GM23338 (cell line): Measurements from ENCODE around the gene JMJD7. TPM values are rescaled to one million over a fixed set of nuclear protein-coding genes. Genes with fewer than 3 reads are reported as not detected.

ENCODE experiments used
- ATAC-seq: fragments of 200-7000 bp; cut with Tn5 transposase; 3 replicates; pipeline ENCODE4 v1.9.1; 2020
- DNase-seq: peaks from one replicate; pipeline ENCODE4 v3.0.0-alpha.2; 2015; ENCODE audit warnings: low spot score
- H2AFZ ChIP-seq: fragments of 200-600 bp; sonication (generic); 2 replicates; pipeline ENCODE4 v1.8.0; 2016; ENCODE audit warnings: antibody characterized with exemption, mild to moderate bottlenecking, moderate library complexity
- H3F3A ChIP-seq: fragments of 200-600 bp; sonication (generic); replicated peaks from 2 replicates; pipeline ENCODE4 v1.8.0; 2017; ENCODE audit warnings: antibody characterized with exemption, mixed run types, low read depth
- H3K27ac ChIP-seq: fragments of 200-600 bp; sonication (generic); 2 replicates; pipeline ENCODE4 v1.6.1; 2016; ENCODE audit warnings: low read depth
- H3K27me3 ChIP-seq: fragments of 200-600 bp; sonication (generic); 2 replicates; pipeline ENCODE4 v1.8.0; 2016; ENCODE audit warnings: mild to moderate bottlenecking, mixed run types, moderate library complexity; ENCODE audit not compliant: insufficient read depth
- H3K36me3 ChIP-seq: fragments of 200-600 bp; sonication (generic); 2 replicates; pipeline ENCODE4 v1.8.0; 2016; ENCODE audit warnings: mild to moderate bottlenecking; ENCODE audit not compliant: insufficient read depth
- H3K4me1 ChIP-seq: fragments of 200-600 bp; sonication (generic); 2 replicates; pipeline ENCODE4 v1.8.0; 2016; ENCODE audit warnings: mild to moderate bottlenecking, moderate library complexity; ENCODE audit not compliant: insufficient read depth
- H3K4me2 ChIP-seq: fragments of 200-600 bp; sonication (generic); 2 replicates; pipeline ENCODE4 v1.7.1; 2017; ENCODE audit warnings: mixed run types
- H3K4me3 ChIP-seq: fragments of 200-600 bp; sonication (generic); 2 replicates; pipeline ENCODE4 v1.6.1; 2016; ENCODE audit warnings: mixed run types
- H3K79me2 ChIP-seq: fragments of 200-600 bp; sonication (generic); replicated peaks from 2 replicates; pipeline ENCODE4 v1.8.0; 2017; ENCODE audit warnings: mild to moderate bottlenecking; ENCODE audit not compliant: insufficient read depth
- H3K9me2 ChIP-seq: fragments of 200-600 bp; sonication (generic); 2 replicates; pipeline ENCODE4 v1.8.0; 2017; ENCODE audit not compliant: insufficient read depth
- H4K20me1 ChIP-seq: fragments of 200-600 bp; sonication (generic); replicated peaks from 2 replicates; pipeline ENCODE4 v1.8.0; 2017; ENCODE audit warnings: mild to moderate bottlenecking; ENCODE audit not compliant: insufficient read depth
- H3K27ac Mint-ChIP-seq: 2 replicates; pipeline ENCODE4 v1.8.0; 2020; ENCODE audit warnings: inconsistent platforms, mild to moderate bottlenecking, moderate library complexity, mixed read lengths
- H3K27me3 Mint-ChIP-seq: 3 replicates; pipeline ENCODE4 v1.8.0; 2022; ENCODE audit warnings: low read depth, mild to moderate bottlenecking, moderate library complexity, mixed read lengths, inconsistent platforms; ENCODE audit not compliant: insufficient read depth, poor library complexity
- H3K36me3 Mint-ChIP-seq: 3 replicates; pipeline ENCODE4 v1.8.0; 2021; ENCODE audit warnings: low read depth, mild to moderate bottlenecking, inconsistent platforms, moderate library complexity, mixed read lengths
- H3K4me1 Mint-ChIP-seq: 3 replicates; pipeline ENCODE4 v1.8.0; 2020; ENCODE audit warnings: mild to moderate bottlenecking, inconsistent platforms, mixed read lengths
- H3K4me3 Mint-ChIP-seq: 3 replicates; pipeline ENCODE4 v1.8.0; 2021; ENCODE audit warnings: moderate library complexity, mild to moderate bottlenecking, inconsistent platforms, mixed read lengths
- H3K9me3 Mint-ChIP-seq: 3 replicates; pipeline ENCODE4 v1.8.0; 2020; ENCODE audit warnings: moderate library complexity, mild to moderate bottlenecking, inconsistent platforms, mixed read lengths
- CREB1 ChIP-seq: fragments of 250-450 bp; sonication (Bioruptor Pico); IDR thresholded peaks from 2 replicates; pipeline ENCODE4 v1.5.0; 2020; ENCODE audit warnings: low read depth, mild to moderate bottlenecking, moderate library complexity
- EZH2phosphoT487 ChIP-seq: fragments of 200-600 bp; sonication (generic); IDR thresholded peaks from one replicate; pipeline ENCODE4 v1.8.1; 2018; ENCODE audit warnings: antibody characterized with exemption; ENCODE audit not compliant: unreplicated experiment
- JUNB ChIP-seq: IDR thresholded peaks from one replicate; pipeline ENCODE4 v1.6.1; 2016; ENCODE audit warnings: antibody characterized with exemption; ENCODE audit not compliant: unreplicated experiment
- POLR2AphosphoS5 ChIP-seq: IDR thresholded peaks from 2 replicates; pipeline ENCODE4 v1.6.1; 2016; ENCODE audit warnings: antibody characterized with exemption, low read depth
- STAT1 ChIP-seq: IDR thresholded peaks from one replicate; pipeline ENCODE4 v1.6.1; 2016; ENCODE audit warnings: antibody characterized with exemption; ENCODE audit not compliant: unreplicated experiment
- ZNF114 ChIP-seq: fragments of 250-450 bp; sonication (Bioruptor Pico); IDR thresholded peaks from 2 replicates; pipeline ENCODE4 v1.5.0; 2020; ENCODE audit warnings: mild to moderate bottlenecking, moderate library complexity
- polyA plus RNA-seq: library from polyadenylated mRNA; unstranded; fragments of >200 nt; fragmentation: Nextera tagmentation; extraction: Ambion mirVana; gene quantifications from 2 replicates; pipeline ENCODE4 v1.2.1, GENCODE V29; 2016
- total RNA-seq: library from RNA; depleted of rRNA; stranded (reverse); fragments of >200 nt; shearing (Covaris generic); gene quantifications from 2 replicates; pipeline ENCODE4 v1.2.3, GENCODE V29; 2014
- TF ChIP-seq, protein P1 (sequence below): IDR thresholded peaks from 2 replicates; pipeline ENCODE4 v1.6.1; 2016; ENCODE audit warnings: antibody characterized with exemption
- TF ChIP-seq, protein P2 (sequence below): IDR thresholded peaks from one replicate; pipeline ENCODE4 v1.6.1; 2018; ENCODE audit warnings: antibody characterized with exemption; ENCODE audit not compliant: unreplicated experiment
- TF ChIP-seq, protein P3 (sequence below): fragments of 250-450 bp; sonication (Bioruptor Pico); IDR thresholded peaks from 2 replicates; pipeline ENCODE4 v1.5.0; 2020; ENCODE audit warnings: mild to moderate bottlenecking, moderate library complexity
- TF ChIP-seq, protein P4 (sequence below), 2 experiments: fragments of 200-600 bp in 1 of 2; sonication (generic) in 1 of 2; conservative IDR thresholded peaks; 2 replicates each; pipeline versions ENCODE4 v1.5.1 to v1.6.1; 2016 to 2017; ENCODE audit warnings: antibody characterized with exemption in 2 of 2, low read depth in 2 of 2, mild to moderate bottlenecking in 2 of 2, moderate library complexity in 1 of 2

The JMJD7 gene
- total and polyA plus RNA-seq, 2 experiments from 2014 or later, result 8.5 to 9.2 TPM

DNA sequence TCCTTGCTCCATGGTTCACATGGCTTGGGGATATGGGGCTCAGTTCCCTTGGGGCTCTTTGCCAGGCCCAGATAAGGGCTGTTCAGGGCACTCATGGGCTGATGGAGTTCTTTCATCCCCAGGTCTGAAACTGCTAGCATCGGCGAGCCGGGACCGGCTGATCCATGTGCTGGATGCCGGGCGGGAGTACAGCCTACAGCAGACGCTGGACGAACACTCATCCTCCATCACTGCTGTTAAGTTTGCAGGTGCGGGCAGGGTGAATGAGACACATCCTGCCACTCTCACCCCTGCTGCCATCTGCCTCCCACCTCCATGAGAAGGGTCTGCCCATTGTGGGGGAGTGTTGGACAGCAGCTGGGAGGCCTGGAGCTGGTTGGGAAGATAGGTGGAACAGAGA, 11.1 kb upstream of the JMJD7 start:
- no peaks in the 10 kb centered on the region for H3K27me3 ChIP-seq
- no peaks in the 10 kb centered on the region for H3K36me3 ChIP-seq
- Mint-ChIP-seq H3K36me3 (no peaks in the 10 kb centered on the region; the same call in 2 of the 3 replicates), H3K4me1 (0 out of 3 replicates have a peak, but pooled peaks cover under 1% of the 10 kb centered on the region), H3K9me3 (no peaks in the 10 kb centered on the region), H3K4me3 (no peak overlapping the region), H3K27me3 (no peaks in the 10 kb centered on the region), H3K27ac (no peak overlapping the region)
- H3K4me1 ChIP-seq, result no peaks in the 10 kb centered on the region
- no peaks in the 10 kb centered on the region for H3K79me2 ChIP-seq
- DNase-seq, result no peak
- no peak for TF ChIP-seq ZNF114 (CRISPR knock-in tag)
- TF ChIP-seq, protein P1, sequence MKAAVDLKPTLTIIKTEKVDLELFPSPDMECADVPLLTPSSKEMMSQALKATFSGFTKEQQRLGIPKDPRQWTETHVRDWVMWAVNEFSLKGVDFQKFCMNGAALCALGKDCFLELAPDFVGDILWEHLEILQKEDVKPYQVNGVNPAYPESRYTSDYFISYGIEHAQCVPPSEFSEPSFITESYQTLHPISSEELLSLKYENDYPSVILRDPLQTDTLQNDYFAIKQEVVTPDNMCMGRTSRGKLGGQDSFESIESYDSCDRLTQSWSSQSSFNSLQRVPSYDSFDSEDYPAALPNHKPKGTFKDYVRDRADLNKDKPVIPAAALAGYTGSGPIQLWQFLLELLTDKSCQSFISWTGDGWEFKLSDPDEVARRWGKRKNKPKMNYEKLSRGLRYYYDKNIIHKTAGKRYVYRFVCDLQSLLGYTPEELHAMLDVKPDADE, result no peak
- H3F3A ChIP-seq, result no peaks in the 10 kb centered on the region
- no peak for ATAC-seq
- no peak overlapping the region for H2AFZ ChIP-seq
- H3K4me3 ChIP-seq, result no peak overlapping the region
- no peaks in the 10 kb centered on the region for H4K20me1 ChIP-seq
- H3K4me2 ChIP-seq, result no peak overlapping the region
- no peaks in the 10 kb centered on the region for H3K9me2 ChIP-seq
- H3K27ac ChIP-seq, result no peak overlapping the region

DNA sequence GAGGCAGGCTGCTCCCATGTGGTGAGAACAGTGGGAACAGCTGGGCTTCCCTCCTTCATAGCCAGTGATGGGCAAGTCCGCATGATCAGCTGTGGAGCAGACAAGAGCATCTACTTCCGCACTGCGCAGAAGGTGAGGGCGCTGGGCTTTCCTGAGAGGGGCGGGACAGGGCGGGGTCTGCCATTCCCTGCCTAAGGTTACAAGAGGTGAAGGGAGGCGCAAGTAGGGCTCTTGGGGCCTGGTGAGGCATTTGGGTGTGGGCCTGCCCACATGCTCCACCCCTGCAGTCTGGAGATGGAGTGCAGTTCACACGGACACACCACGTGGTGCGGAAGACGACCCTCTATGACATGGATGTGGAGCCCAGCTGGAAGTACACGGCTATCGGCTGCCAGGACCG, 10.6 kb upstream of the JMJD7 start:
- H3K4me1 Mint-ChIP-seq, result no peaks in the 10 kb centered on the region
- DNase-seq, result no peak
- H3K4me3 ChIP-seq, result no peak overlapping the region
- H3K4me3 Mint-ChIP-seq, result no peak overlapping the region
- H3K4me1 ChIP-seq, result no peaks in the 10 kb centered on the region
- H4K20me1 ChIP-seq, result no peaks in the 10 kb centered on the region
- H3K36me3 Mint-ChIP-seq, result no peaks in the 10 kb centered on the region; the same call in 2 of the 3 replicates
- H3K27me3 Mint-ChIP-seq, result no peaks in the 10 kb centered on the region
- no peak for ATAC-seq
- no peaks in the 10 kb centered on the region for H3K36me3 ChIP-seq
- no peaks in the 10 kb centered on the region for H3K9me3 Mint-ChIP-seq
- H3K27ac Mint-ChIP-seq, result no peak overlapping the region
- H3K9me2 ChIP-seq, result no peaks in the 10 kb centered on the region
- no peaks in the 10 kb centered on the region for H3K79me2 ChIP-seq
- no peaks in the 10 kb centered on the region for H3K27me3 ChIP-seq
- H3K27ac ChIP-seq, result no peak overlapping the region
- H3K4me2 ChIP-seq, result no peak overlapping the region
- H2AFZ ChIP-seq, result no peak overlapping the region
- no peaks in the 10 kb centered on the region for H3F3A ChIP-seq
- TF ChIP-seq STAT1, result no peak
- TF ChIP-seq, protein P2, sequence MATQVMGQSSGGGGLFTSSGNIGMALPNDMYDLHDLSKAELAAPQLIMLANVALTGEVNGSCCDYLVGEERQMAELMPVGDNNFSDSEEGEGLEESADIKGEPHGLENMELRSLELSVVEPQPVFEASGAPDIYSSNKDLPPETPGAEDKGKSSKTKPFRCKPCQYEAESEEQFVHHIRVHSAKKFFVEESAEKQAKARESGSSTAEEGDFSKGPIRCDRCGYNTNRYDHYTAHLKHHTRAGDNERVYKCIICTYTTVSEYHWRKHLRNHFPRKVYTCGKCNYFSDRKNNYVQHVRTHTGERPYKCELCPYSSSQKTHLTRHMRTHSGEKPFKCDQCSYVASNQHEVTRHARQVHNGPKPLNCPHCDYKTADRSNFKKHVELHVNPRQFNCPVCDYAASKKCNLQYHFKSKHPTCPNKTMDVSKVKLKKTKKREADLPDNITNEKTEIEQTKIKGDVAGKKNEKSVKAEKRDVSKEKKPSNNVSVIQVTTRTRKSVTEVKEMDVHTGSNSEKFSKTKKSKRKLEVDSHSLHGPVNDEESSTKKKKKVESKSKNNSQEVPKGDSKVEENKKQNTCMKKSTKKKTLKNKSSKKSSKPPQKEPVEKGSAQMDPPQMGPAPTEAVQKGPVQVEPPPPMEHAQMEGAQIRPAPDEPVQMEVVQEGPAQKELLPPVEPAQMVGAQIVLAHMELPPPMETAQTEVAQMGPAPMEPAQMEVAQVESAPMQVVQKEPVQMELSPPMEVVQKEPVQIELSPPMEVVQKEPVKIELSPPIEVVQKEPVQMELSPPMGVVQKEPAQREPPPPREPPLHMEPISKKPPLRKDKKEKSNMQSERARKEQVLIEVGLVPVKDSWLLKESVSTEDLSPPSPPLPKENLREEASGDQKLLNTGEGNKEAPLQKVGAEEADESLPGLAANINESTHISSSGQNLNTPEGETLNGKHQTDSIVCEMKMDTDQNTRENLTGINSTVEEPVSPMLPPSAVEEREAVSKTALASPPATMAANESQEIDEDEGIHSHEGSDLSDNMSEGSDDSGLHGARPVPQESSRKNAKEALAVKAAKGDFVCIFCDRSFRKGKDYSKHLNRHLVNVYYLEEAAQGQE, result no peak
- TF ChIP-seq EZH2phosphoT487, result no peak
- TF ChIP-seq CREB1 (CRISPR knock-in tag), result no peak
- TF ChIP-seq, protein P3, sequence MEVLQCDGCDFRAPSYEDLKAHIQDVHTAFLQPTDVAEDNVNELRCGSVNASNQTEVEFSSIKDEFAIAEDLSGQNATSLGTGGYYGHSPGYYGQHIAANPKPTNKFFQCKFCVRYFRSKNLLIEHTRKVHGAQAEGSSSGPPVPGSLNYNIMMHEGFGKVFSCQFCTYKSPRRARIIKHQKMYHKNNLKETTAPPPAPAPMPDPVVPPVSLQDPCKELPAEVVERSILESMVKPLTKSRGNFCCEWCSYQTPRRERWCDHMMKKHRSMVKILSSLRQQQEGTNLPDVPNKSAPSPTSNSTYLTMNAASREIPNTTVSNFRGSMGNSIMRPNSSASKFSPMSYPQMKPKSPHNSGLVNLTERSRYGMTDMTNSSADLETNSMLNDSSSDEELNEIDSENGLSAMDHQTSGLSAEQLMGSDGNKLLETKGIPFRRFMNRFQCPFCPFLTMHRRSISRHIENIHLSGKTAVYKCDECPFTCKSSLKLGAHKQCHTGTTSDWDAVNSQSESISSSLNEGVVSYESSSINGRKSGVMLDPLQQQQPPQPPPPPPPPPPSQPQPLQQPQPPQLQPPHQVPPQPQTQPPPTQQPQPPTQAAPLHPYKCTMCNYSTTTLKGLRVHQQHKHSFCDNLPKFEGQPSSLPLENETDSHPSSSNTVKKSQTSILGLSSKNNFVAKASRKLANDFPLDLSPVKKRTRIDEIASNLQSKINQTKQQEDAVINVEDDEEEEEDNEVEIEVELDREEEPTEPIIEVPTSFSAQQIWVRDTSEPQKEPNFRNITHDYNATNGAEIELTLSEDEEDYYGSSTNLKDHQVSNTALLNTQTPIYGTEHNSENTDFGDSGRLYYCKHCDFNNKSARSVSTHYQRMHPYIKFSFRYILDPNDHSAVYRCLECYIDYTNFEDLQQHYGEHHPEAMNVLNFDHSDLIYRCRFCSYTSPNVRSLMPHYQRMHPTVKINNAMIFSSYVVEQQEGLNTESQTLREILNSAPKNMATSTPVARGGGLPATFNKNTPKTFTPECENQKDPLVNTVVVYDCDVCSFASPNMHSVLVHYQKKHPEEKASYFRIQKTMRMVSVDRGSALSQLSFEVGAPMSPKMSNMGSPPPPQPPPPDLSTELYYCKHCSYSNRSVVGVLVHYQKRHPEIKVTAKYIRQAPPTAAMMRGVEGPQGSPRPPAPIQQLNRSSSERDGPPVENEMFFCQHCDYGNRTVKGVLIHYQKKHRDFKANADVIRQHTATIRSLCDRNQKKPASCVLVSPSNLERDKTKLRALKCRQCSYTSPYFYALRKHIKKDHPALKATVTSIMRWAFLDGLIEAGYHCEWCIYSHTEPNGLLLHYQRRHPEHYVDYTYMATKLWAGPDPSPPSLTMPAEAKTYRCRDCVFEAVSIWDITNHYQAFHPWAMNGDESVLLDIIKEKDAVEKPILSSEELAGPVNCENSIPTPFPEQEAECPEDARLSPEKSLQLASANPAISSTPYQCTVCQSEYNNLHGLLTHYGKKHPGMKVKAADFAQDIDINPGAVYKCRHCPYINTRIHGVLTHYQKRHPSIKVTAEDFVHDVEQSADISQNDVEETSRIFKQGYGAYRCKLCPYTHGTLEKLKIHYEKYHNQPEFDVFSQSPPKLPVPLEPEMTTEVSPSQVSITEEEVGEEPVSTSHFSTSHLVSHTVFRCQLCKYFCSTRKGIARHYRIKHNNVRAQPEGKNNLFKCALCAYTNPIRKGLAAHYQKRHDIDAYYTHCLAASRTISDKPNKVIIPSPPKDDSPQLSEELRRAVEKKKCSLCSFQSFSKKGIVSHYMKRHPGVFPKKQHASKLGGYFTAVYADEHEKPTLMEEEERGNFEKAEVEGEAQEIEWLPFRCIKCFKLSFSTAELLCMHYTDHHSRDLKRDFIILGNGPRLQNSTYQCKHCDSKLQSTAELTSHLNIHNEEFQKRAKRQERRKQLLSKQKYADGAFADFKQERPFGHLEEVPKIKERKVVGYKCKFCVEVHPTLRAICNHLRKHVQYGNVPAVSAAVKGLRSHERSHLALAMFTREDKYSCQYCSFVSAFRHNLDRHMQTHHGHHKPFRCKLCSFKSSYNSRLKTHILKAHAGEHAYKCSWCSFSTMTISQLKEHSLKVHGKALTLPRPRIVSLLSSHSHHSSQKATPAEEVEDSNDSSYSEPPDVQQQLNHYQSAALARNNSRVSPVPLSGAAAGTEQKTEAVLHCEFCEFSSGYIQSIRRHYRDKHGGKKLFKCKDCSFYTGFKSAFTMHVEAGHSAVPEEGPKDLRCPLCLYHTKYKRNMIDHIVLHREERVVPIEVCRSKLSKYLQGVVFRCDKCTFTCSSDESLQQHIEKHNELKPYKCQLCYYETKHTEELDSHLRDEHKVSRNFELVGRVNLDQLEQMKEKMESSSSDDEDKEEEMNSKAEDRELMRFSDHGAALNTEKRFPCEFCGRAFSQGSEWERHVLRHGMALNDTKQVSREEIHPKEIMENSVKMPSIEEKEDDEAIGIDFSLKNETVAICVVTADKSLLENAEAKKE (CRISPR knock-in tag), result no peak
- TF ChIP-seq, protein P4, sequence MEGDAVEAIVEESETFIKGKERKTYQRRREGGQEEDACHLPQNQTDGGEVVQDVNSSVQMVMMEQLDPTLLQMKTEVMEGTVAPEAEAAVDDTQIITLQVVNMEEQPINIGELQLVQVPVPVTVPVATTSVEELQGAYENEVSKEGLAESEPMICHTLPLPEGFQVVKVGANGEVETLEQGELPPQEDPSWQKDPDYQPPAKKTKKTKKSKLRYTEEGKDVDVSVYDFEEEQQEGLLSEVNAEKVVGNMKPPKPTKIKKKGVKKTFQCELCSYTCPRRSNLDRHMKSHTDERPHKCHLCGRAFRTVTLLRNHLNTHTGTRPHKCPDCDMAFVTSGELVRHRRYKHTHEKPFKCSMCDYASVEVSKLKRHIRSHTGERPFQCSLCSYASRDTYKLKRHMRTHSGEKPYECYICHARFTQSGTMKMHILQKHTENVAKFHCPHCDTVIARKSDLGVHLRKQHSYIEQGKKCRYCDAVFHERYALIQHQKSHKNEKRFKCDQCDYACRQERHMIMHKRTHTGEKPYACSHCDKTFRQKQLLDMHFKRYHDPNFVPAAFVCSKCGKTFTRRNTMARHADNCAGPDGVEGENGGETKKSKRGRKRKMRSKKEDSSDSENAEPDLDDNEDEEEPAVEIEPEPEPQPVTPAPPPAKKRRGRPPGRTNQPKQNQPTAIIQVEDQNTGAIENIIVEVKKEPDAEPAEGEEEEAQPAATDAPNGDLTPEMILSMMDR (conservative IDR thresholded peaks at IDR 0.05; ENCODE audit: low read depth in 2 of 2), result no peak
- no peak for TF ChIP-seq POLR2AphosphoS5
- TF ChIP-seq ZNF114 (CRISPR knock-in tag), result no peak
- no peak for TF ChIP-seq JUNB
